H9 (cell line): ENCODE data around the gene LTBP4. TPM values are rescaled to one million over a fixed set of nuclear protein-coding genes. Genes with fewer than 3 reads are reported as not detected.
A peak's percentile ranks its signal among the peaks of the same experiment; 100 is the strongest.

Experiments used
- DNase-seq: peaks from one replicate; pipeline ENCODE4 v3.0.0-alpha.2; 2017
- H2AFZ ChIP-seq: one replicate; pipeline ENCODE4 v1.6.1; 2013; ENCODE audit warnings: mild to moderate bottlenecking, low read length, control low read depth, moderate library complexity
- H2AK5ac ChIP-seq: 2 replicates; pipeline ENCODE4 v1.6.1; 2013; ENCODE audit warnings: low read length, control low read depth, mixed read lengths; ENCODE audit not compliant: insufficient read length
- H2BK120ac ChIP-seq: one replicate; pipeline ENCODE4 v1.6.1; 2013; ENCODE audit warnings: low read depth, mild to moderate bottlenecking, low read length, control low read depth, inconsistent platforms; ENCODE audit not compliant: poor library complexity, severe bottlenecking
- H2BK12ac ChIP-seq: 2 replicates; pipeline ENCODE4 v1.6.1; 2013; ENCODE audit warnings: low read length, control low read depth, mixed read lengths, low read depth; ENCODE audit not compliant: insufficient read length
- H2BK15ac ChIP-seq: 2 replicates; pipeline ENCODE4 v1.6.1; 2013; ENCODE audit warnings: low read depth, low read length, control low read depth
- H2BK20ac ChIP-seq: one replicate; pipeline ENCODE4 v1.6.1; 2013; ENCODE audit warnings: low read depth, mild to moderate bottlenecking, low read length, control low read depth, inconsistent platforms; ENCODE audit not compliant: poor library complexity, severe bottlenecking
- H2BK5ac ChIP-seq: 2 replicates; pipeline ENCODE4 v1.6.1; 2013; ENCODE audit warnings: low read length, control low read depth, mixed read lengths; ENCODE audit not compliant: insufficient read length
- H3K14ac ChIP-seq: 2 replicates; pipeline ENCODE4 v1.6.1; 2013; ENCODE audit warnings: low read length, control low read depth; ENCODE audit not compliant: insufficient read depth
- H3K18ac ChIP-seq: 2 replicates; pipeline ENCODE4 v1.6.1; 2013; ENCODE audit warnings: low read depth, mild to moderate bottlenecking, mixed read lengths, low read length, control low read depth; ENCODE audit not compliant: insufficient read length
- H3K23ac ChIP-seq: 2 replicates; pipeline ENCODE4 v1.6.1; 2013; ENCODE audit warnings: low read length, control low read depth, mixed read lengths, low read depth; ENCODE audit not compliant: insufficient read length
- H3K23me2 ChIP-seq: 2 replicates; pipeline ENCODE4 v1.6.1; 2013; ENCODE audit warnings: low read depth, mild to moderate bottlenecking, mixed read lengths, low read length, control low read depth; ENCODE audit not compliant: insufficient read length, poor library complexity, severe bottlenecking
- H3K27ac ChIP-seq: 2 replicates; pipeline ENCODE4 v1.5.1; 2013; ENCODE audit warnings: low read length, control low read depth, mixed read lengths, low read depth; ENCODE audit not compliant: insufficient read length
- H3K27me3 ChIP-seq: 2 replicates; pipeline ENCODE4 v1.6.1; 2013; ENCODE audit warnings: low read length, control low read depth, inconsistent platforms; ENCODE audit not compliant: insufficient read depth
- H3K4ac ChIP-seq: 2 replicates; pipeline ENCODE4 v1.6.1; 2013; ENCODE audit warnings: low read depth, mild to moderate bottlenecking, control low read depth, inconsistent platforms, low read length, moderate library complexity
- H3K4me1 ChIP-seq: 2 replicates; pipeline ENCODE4 v1.6.1; 2013; ENCODE audit warnings: low read length, control low read depth, inconsistent platforms; ENCODE audit not compliant: insufficient read depth
- H3K4me2 ChIP-seq: 2 replicates; pipeline ENCODE4 v1.6.1; 2013; ENCODE audit warnings: low read length, control low read depth, mixed read lengths; ENCODE audit not compliant: insufficient read length, insufficient read depth
- H3K56ac ChIP-seq: 2 replicates; pipeline ENCODE4 v1.6.1; 2013; ENCODE audit warnings: low read depth, mild to moderate bottlenecking, mixed read lengths, low read length, control low read depth; ENCODE audit not compliant: insufficient read length
- H3K79me1 ChIP-seq: 2 replicates; pipeline ENCODE4 v1.6.1; 2013; ENCODE audit warnings: low read depth, mild to moderate bottlenecking, moderate library complexity, low read length, control low read depth, inconsistent platforms; ENCODE audit not compliant: insufficient read depth, poor library complexity, severe bottlenecking
- H3K79me2 ChIP-seq: 2 replicates; pipeline ENCODE4 v1.6.1; 2013; ENCODE audit warnings: low read length, control low read depth, inconsistent platforms; ENCODE audit not compliant: insufficient read depth
- H3K9ac ChIP-seq: 2 replicates; pipeline ENCODE4 v1.6.1; 2013; ENCODE audit warnings: low read length, control low read depth, mixed read lengths; ENCODE audit not compliant: insufficient read length; ENCODE audit errors: extremely low read depth
- H3K9me3 ChIP-seq: one replicate; pipeline ENCODE4 v1.6.1; 2013; ENCODE audit warnings: low read depth, low read length, inconsistent platforms; ENCODE audit not compliant: control insufficient read depth
- H3T11ph ChIP-seq: one replicate; pipeline ENCODE4 v1.6.1; 2013; ENCODE audit warnings: mild to moderate bottlenecking, low read length, control low read depth, inconsistent platforms
- H4K20me1 ChIP-seq: one replicate; pipeline ENCODE4 v1.6.1; 2013; ENCODE audit not compliant: control insufficient read depth, insufficient read length, insufficient read depth
- H4K5ac ChIP-seq: 2 replicates; pipeline ENCODE4 v1.6.1; 2013; ENCODE audit warnings: low read depth, mild to moderate bottlenecking, mixed read lengths, low read length, control low read depth; ENCODE audit not compliant: insufficient read length
- H4K8ac ChIP-seq: replicated peaks from 2 replicates; pipeline ENCODE4 v1.6.1; 2013; ENCODE audit warnings: low read length, control low read depth, mixed read lengths, low read depth; ENCODE audit not compliant: insufficient read length
- H4K91ac ChIP-seq: 2 replicates; pipeline ENCODE4 v1.6.1; 2013; ENCODE audit warnings: low read depth, mild to moderate bottlenecking, moderate library complexity, mixed read lengths, low read length, control low read depth; ENCODE audit not compliant: insufficient read length
- H3K27ac Mint-ChIP-seq, 3 experiments: 2 replicates in 2 of 3; 3 replicates in 1 of 3; pipeline ENCODE4 v1.8.0; 2020 to 2021; ENCODE audit warnings: mixed read lengths in 3 of 3, mild to moderate bottlenecking in 1 of 3, moderate library complexity in 1 of 3
- H3K27me3 Mint-ChIP-seq: 2 replicates; pipeline ENCODE4 v1.8.0; 2021; ENCODE audit warnings: low read depth, mild to moderate bottlenecking, moderate library complexity, mixed read lengths
- H3K36me3 Mint-ChIP-seq, 3 experiments: 2 replicates in 2 of 3; 3 replicates in 1 of 3; pipeline ENCODE4 v1.8.0; 2020 to 2021; ENCODE audit warnings: low read depth in 3 of 3, mixed read lengths in 3 of 3; ENCODE audit not compliant: insufficient read depth in 1 of 3
- H3K4me1 Mint-ChIP-seq, 2 experiments: 2 replicates each; pipeline ENCODE4 v1.8.0; 2020; ENCODE audit warnings: mixed read lengths in 2 of 2
- H3K4me3 Mint-ChIP-seq, 2 experiments: 2 replicates in 1 of 2; 3 replicates in 1 of 2; pipeline ENCODE4 v1.8.0; 2020 to 2021; ENCODE audit warnings: mild to moderate bottlenecking in 2 of 2, mixed read lengths in 2 of 2, moderate library complexity in 1 of 2
- H3K9me3 Mint-ChIP-seq, 2 experiments: 2 replicates in 1 of 2; 3 replicates in 1 of 2; pipeline ENCODE4 v1.8.0; 2020; ENCODE audit warnings: mild to moderate bottlenecking in 2 of 2, mixed read lengths in 2 of 2, moderate library complexity in 1 of 2
- CTCF ChIP-seq: fragments of 200-600 bp; sonication (generic); conservative IDR thresholded peaks from 3 replicates; pipeline ENCODE4 v1.8.0; 2021; ENCODE audit warnings: antibody characterized with exemption, mild to moderate bottlenecking
- WGBS: extraction: QIAGEN DNeasy Blood & Tissue Kit; methylation state at CpG from one replicate; pipeline ENCODE4 v1.1.7; 2013; ENCODE audit warnings: missing lambda C conversion rate, low lambda C conversion rate, mixed read lengths; ENCODE audit not compliant: insufficient read length; ENCODE audit errors: extremely low coverage; 5-methylcytosine and 5-hydroxymethylcytosine counted together
- total RNA-seq: library from RNA; stranded (reverse); gene quantifications from 2 replicates; pipeline ENCODE4 v1.2.1, GENCODE V29; 2021

The LTBP4 gene
- total RNA-seq, 1 experiment from 2014 or later: 129 TPM

DNA sequence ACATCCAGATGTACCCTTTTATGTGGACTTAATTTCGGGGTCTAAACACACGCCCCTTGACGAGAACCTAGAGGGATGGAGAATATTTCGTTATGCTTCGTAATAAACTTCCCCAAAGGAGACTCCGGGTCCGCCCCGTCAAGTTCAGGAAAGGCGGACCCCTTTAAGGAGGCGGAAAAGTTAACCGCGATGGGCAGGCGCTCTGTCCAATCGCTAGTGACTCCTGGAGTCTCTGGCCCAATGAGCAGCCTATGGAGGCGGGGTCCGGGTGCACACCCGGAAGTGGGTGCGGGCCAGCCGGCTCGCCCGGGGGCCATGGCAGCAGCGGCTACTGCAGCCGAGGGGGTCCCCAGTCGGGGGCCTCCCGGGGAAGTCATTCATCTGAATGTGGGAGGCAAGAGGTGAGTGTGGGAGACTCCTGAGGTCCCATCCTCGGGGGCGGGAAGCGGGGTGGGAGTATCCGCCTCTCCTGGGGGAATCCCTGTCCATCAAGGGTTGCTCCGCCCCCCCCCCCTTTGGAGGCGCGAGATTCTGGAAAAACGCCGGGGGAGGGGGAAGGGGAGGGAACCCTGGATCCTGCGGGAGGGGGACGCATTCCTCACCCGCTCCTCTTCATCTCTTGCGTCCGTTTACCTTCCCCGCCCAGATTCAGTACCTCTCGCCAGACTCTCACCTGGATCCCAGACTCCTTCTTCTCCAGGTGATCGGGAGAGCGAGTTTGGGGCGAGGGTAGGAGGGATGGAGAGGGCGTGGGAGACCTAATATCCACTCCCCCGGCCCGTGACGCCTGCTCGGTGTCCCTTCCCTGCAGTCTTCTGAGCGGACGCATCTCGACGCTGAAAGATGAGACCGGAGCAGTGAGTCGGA, 24.4 kb upstream of the LTBP4 start, which contains the start of gene SHKBP1:
TSS of gene SHKBP1 (plus strand) at position 289 of the 867 bp plus-strand sequence. CDS start at position 316, 27 bp downstream.
- Histone ChIP-seq H4K8ac (no peak within 1 kb of the TSS), H4K5ac (no peak within 1 kb of the TSS), H3K4ac (no peak within 1 kb of the TSS), H3K9ac (peak within 1 kb of the TSS; percentile 45), H3K23ac (no peak within 1 kb of the TSS), H3K27me3 (no peaks in the 10 kb centered on the region), H3K18ac (no peak within 1 kb of the TSS), H2BK12ac (no peak within 1 kb of the TSS), H3K4me1 (peaks cover 3% of the 10 kb centered on the region; the same call in 1 of the 2 replicates), H2BK15ac (no peak within 1 kb of the TSS), H3K56ac (no peak within 1 kb of the TSS), H2BK5ac (no peak within 1 kb of the TSS), H3K4me2 (peak within 1 kb of the TSS; percentile 70), H3K14ac (peak within 1 kb of the TSS; percentile 21; the same call in 1 of the 2 replicates), H4K91ac (no peak within 1 kb of the TSS), H2BK20ac (no peak within 1 kb of the TSS), H2BK120ac (no peak within 1 kb of the TSS), H2AFZ (no peak within 1 kb of the TSS), H3T11ph (no peak within 1 kb of the TSS), H3K79me1 (no peaks in the 10 kb centered on the region), H3K79me2 (no peaks in the 10 kb centered on the region), H3K9me3 (no peaks in the 10 kb centered on the region), H3K23me2 (peaks cover 9% of the 10 kb centered on the region), H4K20me1 (no peaks in the 10 kb centered on the region), H3K27ac (no peak within 1 kb of the TSS), H2AK5ac (no peak within 1 kb of the TSS)
- Mint-ChIP-seq H3K27ac (peak within 1 kb of the TSS; percentile 62 to 94 (median 90); a peak in 5 of 7 replicates), H3K9me3 (no peaks in the 10 kb centered on the region), H3K36me3 (peaks cover 10 to 28% (median 22%) of the 10 kb centered on the region in 3 experiments), H3K4me3 (peak within 1 kb of the TSS; percentile 85 to 95), H3K27me3 (peaks cover 3% of the 10 kb centered on the region; the same call in 1 of the 2 replicates), H3K4me1 (peaks cover 16 to 21% of the 10 kb centered on the region in 2 experiments)
- DNase-seq: peak; percentile 95
- WGBS: no CpG with 5 or more reads among the region's 55 CpGs
- TF ChIP-seq CTCF: no peak
